ENCODE measurements around the gene BTBD6.
"Not testable (repeated sequence)": the region's sequence is repeated elsewhere in the genome, so short reads cannot be mapped to it uniquely, and the experiment has no call there.

BTBD6 gene

GRCh38 chr14:105294142-105294597 lies 45.8 kb downstream of the BTBD6 start:
- peak; percentile 63 for DNase-seq (ENCODE audit: low read depth)
- TF ChIP-seq CTCF (conservative IDR thresholded peaks at IDR 0.05; ENCODE audit: low read length): no peak

GRCh38 chr14:105297311-105297710 lies 49.0 kb downstream of the BTBD6 start:
- DNase-seq (ENCODE audit: low read depth); H3K4me3 ChIP-seq (ENCODE audit: low read length): not testable (repeated sequence)

More at GRCh38 chr14:105294142-105294597, 45.8 kb downstream of the BTBD6 start:
- H3K4me3 ChIP-seq (ENCODE audit: low read length): no peak overlapping the region

- no peak for DNase-seq (ENCODE audit: low read depth)
- TF ChIP-seq CTCF (conservative IDR thresholded peaks at IDR 0.05; ENCODE audit: low read length): no peak
- H3K4me3 ChIP-seq (ENCODE audit: low read length): peak overlapping the region; percentile 81
Measured at GRCh38 chr14:105299654-105300541, 51.6 kb downstream of the BTBD6 start.

Measured in AG10803 (cell line).